HG02943 (cell line): ENCODE measurements around the gene CBFA2T3.

ENCODE experiments used
- ATAC-seq: cut with Tn5 transposase; IDR thresholded peaks from one replicate; pipeline ENCODE4 v1.9.1; 2021; ENCODE audit warnings: mild to moderate bottlenecking, low read depth, moderate library complexity; ENCODE audit not compliant: unreplicated experiment

CBFA2T3 gene

DNA sequence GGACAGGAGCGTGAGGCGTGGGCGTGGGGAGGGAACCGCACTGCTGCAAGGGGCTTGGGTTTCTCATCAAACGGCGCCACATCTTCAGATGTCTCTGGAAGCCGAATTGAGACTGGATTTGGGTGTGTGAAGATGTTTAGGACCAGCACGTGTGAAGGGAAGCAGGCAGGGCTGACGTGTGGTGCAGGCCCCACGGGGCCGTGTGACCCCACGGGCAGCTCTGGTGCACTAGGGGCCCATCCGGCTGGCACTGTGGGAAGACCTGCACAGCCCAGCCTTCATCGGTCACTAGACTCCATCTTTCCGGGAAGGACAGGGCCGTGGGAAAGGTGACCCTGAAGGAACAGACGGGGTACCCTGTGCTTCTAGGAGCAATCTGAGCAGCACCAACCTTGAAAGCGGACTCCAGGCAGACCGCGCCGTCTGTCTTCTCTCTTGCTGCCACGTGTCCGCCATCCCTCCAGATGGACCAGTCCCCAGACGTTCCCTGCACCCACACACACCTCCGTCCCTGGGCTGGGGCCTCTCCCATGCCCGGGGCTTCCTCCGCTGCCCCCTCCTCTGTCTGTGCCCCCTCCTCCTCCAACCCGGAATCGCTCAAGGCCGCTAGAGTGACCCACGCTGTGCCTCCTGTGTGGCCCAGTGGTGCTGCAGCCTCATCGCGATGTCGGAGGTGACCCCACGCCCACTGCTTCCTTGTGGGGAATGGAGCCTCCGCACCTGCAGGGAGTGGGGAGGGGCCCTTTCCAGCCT lies 23.4 kb upstream of the CBFA2T3 start:
- no peak for ATAC-seq

DNA sequence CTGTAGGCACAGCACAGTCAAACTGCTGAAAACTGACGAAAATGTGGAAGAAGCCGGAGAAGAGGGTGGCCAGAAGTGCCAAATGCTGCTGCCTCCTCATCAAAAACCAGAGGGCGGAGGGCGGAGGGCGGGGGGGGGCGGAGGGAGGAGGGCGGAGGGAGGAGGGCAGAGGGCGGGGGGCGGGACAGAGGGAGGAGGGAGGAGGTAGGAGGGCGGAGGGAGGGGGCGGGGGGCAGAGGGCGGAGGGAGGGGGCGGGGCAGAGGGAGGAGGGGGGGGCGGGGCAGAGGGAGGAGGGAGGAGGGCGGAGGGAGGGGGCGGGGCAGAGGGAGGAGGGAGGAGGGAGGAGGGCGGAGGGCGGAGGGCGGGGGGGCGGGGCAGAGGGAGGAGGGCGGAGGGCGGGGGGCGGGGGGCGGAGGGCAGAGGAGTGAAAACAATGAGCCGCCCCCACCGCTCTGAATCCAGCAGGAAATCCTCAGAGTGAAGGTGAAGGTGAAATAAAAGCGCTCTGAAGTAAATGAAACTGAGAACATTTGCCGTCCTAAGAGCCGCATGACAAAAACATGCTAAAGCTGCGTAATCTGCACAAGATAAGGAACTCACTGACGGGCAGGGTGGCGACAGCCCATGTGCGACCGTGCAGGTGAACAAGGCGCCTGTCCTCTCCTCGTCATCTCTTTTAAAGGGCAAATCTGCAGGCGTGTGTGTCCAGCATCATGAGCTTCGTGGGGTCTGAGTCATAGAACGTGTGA lies 22.6 kb upstream of the CBFA2T3 start:
- ATAC-seq: no peak

DNA sequence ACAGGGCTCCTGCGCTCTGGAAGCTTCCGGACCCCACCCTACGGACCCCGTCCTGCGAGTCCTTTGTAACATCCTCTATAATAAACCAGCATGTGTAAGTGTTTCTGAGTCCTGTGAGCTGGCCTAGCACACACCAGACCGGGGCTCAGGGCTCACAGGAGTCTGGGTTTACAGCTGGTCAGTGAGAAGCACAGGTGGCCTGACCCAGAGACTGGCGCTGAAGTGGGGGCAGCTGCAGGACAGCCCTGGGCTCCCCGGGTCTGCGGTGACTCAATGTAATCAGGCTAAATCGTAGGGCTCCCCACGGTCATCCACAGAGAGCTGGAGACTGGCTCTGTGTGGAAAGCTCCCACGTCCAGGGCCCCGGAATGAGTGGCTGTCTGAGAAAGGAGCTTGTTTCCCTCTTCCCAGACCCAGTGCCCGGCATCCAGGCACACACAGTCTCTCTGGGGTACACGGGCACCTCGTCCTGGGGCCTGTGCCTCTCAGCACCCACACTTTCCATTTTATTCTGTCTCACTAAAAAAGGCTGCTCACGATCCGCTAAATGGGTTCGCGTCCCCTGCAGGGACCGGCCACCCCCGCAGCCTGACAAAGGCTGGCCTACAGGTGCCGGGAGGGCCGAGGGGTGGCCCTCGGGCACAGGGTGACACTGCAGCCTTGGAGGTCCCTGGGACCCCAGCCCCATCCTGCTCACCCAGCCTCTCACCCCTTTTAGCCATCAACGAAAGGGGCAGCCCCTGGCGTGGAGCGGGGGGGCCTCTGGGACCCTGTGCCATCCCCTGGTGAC lies 18.9 kb upstream of the CBFA2T3 start:
- ATAC-seq: no peak

DNA sequence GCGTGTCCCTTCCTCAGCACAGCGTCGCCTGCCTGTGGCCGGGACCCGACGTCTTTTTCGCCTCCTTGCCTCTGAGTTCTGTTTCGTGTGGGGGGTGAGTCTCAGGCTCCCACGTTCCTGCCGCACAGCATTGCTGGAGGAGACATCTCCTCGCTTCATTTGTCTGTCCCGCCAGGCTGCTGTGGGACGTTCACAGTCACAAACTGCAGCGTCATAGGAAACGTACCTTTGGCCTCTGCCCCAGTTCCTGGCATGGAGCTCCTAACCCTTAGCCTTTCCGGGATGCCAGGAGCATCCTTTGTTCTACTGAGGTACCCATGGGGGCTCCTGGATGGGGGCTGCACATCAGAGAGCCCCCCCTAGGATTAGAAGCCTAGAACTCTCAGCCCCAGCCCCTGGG lies 18.2 kb upstream of the CBFA2T3 start:
- ATAC-seq: no peak

DNA sequence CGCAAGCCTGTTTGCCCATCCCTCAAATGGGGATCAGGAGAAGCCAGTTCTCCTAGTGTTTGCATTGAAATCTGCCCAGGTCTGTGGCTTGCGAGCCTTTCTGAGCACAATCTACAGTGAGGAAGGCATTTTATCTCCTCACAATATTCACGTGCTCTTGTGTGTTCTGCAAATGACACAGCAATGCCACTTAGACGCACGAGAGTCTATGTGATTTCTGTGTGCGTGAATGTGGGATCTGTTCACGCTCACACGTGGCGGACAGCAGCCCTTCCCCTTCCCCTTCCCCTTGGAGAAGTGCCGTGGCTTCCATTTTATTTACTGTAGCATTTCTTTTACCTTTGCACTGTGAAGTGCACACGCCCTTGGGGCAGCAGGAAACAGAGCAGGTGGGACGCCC lies 17.7 kb upstream of the CBFA2T3 start:
- no peak for ATAC-seq

DNA sequence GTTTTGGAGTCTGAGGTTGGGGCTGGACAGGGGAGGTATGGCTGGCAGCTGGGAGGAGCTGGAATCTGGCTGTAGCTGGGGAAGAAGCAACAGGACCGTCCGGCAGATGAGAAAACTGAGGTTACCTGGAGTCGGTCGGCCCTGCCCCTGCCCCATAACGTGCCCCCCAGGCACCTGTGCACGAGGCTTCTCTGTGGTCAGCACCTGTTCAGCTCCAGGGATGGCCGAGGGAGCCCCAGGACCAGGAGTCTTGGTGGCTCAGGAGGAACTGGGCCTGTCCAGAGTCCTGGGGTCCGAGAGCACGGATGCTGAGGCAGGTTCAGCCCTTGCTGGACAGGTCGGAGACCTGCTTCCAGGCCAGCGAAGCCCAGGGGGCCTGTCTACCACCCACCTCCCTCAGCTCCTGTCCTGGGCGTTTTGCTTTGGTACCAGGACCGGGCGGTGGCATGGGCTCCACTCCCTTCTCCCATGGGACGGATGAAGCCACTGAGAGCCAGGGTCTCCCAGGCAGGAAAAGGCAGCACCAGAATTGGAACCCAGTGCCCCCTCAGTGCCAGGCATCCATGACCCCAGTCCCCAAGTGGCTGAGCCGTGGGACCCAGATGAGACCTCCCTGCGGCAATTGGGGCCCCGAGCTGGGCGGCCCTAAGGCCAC lies 17.1 kb upstream of the CBFA2T3 start:
- no peak for ATAC-seq

DNA sequence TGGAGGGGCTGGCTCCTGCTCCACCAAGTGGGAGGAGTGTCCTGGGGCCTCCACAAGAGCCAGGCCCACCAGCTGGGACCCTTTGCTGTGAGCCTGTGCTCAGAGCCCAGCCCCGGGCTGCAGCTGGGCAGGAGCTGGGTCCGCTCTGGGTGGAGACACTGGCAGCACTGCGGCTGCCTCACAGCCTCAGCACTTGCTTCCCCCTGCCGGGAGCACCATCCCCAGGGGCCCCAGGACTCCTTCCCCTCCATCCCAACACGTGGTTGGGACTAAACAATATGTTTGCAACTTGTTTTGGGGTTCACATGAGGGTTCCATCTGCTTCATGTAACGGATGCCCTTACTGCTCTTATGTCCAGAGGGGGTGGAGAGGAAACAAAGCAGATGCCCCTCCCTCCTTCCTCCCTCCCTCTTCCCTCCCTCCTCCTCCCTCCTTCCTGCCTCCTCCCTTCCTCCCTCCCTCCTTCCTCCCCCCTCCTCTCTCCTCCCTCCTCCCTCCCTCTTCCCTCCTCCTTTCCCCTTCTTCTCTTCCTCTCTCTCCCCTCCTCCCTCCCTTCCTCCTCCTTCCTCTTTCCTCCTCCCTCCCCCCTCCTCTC lies 16.3 kb upstream of the CBFA2T3 start:
- ATAC-seq: no peak

DNA sequence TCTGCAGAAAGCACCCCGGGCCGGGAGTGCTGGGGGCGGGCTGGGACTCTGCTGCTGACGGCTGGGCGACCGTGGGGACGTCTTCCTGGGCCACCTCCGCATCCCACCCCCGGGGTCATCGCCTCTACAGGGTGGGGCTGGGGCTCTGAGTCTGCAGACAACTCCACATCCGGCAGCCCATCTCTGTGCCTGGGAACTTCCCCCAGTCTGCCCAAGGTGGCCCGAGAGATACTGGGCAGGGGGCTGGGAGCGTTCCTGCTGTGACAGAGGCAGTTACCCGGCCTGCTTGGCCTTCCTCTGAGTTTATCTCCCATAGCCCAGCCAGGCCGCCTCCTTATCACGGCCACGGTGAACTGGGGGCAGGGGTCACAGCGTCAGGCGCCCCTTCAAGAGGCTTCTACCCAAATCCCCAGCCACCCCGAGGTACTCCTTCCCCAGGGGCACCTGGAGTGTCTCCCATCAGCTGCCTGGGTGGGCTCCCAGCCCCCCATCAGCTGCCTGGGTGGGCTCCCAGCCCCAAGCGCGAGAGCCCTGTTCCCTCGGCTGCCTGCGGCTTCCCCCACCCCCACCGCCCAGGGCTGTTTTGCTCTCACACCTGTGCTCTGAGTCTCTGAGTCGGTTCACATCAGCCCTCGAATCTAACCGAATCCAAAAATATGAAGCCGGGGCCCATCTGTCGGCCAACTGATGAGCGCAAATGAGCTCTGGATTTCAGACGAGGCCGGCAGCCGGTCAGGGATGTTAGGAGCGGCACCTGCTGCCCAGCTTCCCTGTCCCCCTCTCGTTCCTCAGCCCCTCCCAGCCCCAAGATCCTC lies 15.6 kb upstream of the CBFA2T3 start:
- ATAC-seq: no peak

DNA sequence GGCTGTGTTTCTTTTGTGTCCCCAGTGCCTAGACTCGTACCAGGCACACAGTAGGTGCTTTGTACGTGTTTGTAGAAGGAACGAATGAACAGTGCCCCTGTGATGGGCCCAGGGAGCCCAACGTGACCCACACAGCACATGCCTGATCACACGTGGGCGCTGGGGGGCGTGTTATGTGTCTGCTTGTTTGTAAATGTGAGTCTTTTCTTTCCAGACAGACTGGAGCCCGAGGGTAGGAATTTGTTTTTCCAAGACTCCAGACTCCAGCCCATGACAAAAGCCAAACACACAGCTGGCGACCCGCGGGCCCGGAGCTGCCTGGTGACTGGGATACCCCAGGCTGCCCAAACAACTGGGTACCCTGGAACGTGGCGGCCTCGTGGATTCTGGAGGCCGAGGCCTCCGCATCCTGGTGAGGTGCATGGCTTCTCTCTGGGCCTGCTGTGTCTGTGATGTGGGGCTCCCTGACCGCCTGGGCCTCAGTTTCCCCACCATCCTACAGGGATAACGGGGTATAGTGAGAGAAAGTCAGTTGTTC lies 14.9 kb upstream of the CBFA2T3 start:
- ATAC-seq: no peak

DNA sequence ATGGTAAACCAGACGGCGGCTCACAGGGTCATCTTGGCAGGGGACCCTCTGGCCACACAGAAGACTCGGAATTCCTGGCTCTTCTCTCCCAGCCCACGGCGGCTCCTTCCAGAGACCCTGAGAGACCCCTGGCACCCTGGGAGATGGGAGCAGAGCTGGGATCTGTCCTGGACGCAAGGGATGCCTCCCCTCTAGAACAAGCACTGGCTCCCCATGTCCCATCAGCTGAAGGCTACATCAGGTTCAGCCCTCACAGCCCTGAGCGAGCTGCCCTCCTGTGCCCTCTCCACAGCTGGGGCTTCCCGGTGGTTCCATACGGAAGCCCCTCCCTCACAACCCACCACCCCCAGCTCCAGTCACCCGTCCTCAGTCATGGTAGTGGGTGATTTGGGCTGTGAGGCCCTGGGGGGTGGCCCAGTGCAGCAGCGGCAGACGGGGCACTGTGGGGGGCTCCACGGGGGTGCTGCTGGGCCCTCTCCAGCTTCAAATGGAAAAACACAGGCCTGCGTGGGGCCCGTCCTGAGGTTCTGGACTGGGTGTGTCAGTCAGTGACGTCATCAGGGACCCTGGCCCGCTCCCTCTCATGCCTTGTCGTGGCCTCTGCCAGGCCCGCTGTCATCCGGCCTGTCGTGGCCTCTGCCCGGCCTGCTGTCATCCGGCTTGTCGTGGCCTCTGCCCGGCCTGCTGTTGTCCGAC lies 13.0 kb upstream of the CBFA2T3 start:
- ATAC-seq: no peak

DNA sequence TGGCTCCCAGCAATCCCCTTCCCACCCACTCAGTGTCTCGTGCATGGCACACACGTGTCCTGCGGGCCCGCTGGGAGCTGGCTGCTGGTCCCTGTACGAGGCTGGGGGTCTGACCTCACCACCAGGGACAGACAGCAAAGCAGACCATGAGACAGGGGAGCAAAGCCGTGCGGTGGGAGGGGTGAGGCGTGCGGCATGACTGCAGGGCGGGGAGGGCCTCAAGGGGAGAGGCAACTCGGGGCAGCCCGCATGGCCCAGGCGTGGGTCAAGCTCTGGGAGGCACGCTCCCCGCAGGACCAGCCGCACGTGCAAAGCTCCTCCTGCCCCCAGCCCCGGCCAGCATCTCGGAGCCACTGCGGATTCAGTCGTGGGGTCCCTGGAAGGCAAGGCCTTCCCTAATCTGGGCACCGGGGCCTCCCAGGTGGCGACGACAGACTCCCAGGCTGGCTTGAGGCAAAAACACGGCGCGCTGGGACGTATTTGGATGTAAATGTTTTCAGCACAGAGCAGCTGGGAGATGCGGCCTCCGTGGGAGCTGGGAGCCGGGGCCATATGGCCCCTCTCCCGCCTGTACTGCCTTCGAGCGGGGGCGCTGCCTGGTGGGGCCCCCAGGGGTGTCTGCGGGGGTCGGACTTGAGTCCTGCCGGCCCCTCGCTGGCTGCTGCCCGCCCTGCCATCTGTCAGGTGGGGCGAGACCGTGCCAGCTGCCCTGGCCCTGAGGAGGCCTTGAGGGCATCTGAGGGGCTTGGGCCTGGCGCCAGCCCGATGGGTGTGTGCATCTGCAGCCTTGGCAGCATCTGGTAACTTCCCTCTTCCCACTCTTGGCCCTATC lies 12.2 kb upstream of the CBFA2T3 start:
- no peak for ATAC-seq

DNA sequence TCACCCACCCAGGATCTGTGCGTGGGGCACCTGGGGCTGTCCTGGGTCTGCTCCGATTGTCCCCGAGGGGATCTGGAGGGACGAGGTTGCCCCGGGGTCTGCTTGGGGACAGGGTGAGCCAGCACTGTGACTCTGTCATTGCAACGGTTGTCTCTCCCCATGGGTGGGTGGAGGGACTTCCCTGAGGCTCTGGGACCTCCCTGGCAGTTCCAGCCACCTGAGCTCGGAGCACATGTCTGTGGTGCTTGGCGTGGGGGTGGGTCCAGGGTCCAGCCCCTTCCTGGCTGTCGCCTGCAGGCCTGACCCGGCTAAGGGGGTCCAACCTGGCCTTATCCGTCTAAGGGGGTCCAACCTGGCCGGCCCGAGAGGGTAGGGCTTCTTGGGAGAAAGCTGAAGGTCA lies 8.5 kb upstream of the CBFA2T3 start:
- no peak for ATAC-seq

DNA sequence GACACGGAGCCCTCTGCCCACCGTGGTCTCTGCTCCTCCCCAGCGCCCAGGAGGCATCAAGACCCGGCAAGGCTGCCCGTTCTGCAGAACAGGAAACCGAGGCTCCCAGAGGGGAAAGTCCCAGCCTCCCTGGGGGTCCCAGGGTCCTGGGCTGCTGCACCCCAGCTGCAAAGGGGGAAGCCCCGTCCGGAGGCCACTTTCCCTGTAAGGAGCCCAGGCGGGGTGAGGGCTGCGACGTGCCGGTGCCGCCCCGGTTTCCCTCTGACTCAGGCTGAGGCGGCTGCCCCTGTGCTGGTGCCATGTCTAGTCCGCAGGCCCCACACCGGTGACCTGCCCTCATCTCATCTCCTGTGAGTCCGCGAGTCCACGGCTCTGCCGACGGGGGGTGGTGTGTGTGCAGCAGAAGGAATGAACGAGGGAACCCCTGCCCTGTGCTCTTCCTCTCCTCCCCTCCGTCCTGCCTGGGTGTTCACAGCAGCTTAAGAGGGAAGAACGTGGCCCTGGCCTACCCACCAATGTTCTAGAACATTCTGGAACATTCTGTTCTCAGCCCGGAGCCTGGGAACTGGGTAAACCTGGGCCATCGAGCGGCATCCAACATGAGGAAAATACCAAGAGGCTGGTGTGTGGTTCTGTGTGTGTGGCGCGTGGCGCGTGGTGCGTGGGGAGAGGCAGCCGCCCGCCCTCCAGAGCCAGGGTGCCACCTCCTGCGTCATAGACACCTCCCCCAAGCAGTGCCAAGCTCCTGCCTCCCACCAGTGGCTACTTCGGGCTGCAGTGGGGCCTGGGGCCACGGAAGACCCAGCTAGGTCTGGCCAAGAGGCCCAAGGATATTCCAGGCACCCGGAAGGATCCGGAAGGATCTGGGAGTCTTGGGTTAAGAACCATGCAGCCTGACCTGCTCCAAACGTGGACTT lies 7.0 kb upstream of the CBFA2T3 start:
- no peak for ATAC-seq

DNA sequence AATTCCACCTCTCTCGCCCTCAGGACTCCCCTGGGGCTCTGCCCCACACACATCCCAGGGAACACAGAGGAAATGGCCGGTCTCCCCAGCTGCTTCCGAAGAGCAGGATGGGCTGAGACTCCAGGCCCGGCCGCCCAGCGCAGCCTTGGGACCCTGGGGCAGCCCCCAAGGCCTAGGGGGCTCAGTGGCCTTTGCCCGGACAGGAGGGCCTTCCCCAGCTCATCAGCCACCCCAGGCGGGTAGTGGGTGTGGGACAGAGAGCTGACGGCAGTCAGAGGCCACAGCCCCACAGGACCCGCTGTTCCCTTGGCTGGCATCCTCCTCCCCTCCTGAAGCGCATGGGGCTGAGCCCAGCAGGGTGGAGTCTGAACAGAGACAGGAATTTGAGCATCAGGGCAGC lies 6.2 kb upstream of the CBFA2T3 start:
- ATAC-seq: no peak

DNA sequence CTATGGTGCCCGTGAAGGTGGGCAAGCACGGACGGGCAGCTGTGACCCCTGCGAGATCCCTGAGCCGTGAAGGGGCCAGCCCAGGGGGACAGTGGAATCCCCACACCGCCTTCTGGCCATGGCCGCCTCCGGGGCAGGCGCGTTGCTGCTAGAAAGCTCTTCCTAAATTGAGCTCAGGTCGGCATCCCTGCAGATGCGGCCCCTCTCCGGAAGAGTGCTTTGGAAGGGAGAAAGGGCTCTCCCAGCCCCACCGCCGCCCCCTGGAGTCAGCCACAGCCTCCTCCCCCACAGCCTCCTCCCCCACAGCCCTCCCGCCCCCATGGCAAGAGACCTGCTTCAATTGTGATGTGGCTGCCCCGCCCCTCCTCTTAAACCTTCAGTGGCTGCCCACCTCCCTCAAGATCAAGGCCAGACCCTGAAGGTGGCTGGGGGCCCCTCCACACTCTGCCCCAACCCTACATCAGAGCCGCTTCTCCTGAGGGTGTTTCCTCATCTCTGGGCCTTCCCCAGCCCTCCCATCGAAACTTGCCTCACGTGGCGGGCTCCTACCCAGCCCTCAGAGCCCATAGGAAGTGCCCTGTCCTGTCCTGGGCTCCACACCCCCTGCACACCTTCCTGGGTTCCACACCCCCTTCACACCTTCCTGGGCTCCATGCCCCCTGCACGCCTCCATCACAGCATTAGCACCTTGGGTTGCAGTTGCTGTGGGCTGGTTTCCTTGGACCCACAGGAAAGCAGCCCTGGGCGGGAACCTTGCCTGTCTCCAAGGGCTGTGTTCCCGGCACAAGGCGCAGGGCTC lies 5.5 kb upstream of the CBFA2T3 start:
- ATAC-seq: no peak

DNA sequence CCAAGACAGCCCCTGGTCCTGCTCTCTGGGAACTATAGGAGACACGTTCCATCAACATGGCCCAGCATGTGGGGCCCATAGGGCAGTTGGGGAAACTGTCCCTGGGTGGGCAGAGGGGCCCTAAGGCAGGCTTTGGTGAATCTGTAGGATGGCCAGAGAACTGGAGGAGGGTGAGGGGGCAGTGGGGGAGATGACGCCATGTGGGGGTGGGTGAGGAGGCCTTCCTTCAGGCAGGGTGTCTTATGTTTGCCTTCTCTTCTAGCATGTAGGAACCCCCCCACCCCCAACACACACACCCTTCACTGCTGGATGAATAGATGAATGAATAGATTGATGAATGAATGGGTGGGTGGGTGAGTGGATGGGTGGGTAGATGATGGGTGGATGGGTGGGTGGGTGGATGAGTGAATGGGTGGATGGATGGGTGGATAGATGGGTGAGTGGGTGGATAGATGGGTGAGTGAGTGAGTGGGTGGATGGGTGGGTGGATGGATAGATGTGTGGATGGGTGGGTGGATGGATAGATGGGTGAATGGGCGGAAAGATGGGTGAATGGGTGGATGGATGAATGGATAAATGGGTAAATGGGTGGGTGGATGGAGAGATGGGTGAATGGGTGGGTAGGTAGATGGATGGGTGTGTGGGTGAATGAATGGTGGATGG lies 2.5 kb upstream of the CBFA2T3 start:
- no peak for ATAC-seq
